NCI-H187 treated with DMSO at 0.1 percent for 48 hours (cell line): ENCODE measurements around the gene SLC41A3.
"Not testable (repeated sequence)": the region's sequence is repeated elsewhere in the genome, so short reads cannot be mapped to it uniquely, and the experiment has no call there.

Experiments
- DNase-seq: peaks from one replicate; lab custom pipeline; 2025; lab: John Stamatoyannopoulos, UW

SLC41A3 gene

DNA sequence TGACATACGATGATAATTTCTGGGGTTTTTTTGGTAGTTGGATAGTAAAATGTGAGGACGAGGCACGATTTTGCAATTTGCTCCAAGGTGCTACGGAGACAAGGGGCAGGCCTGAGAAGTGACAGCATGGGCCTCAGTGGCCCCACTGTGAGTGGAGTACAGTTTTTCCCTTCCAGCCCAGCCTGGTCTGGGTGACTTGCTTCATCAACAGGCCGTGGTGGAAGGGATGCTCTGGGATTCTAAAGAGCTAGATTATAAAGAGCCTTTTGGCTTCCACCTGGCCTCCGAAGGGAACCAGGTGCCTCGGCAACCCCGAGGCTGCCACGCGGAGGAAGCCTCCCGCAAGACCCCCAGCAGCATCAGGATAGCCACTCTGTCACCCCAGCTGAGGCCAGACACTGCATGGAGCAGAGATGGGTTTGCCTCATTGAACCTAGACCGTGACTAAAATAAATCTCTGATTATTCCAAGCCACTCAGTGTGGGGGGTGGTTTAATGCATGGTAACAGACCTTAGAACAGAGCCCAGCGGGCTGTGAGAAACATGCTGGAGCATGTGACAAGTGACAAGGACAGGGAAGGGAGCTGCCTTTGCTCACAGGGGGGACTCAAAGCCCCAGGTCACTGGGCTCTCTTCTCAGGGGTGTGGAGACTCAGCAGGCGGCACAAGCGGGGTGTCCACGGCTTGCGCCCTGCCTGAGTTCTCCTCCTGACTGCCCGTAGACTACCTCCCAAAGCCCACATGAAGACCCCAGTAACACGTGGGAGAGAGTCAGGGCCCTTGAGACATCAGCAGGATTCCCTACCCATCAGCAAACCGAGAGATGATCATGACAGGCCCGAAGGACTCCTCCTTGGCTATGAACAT, 22.6 kb upstream of the SLC41A3 start:
- DNase-seq, result no peak

DNA sequence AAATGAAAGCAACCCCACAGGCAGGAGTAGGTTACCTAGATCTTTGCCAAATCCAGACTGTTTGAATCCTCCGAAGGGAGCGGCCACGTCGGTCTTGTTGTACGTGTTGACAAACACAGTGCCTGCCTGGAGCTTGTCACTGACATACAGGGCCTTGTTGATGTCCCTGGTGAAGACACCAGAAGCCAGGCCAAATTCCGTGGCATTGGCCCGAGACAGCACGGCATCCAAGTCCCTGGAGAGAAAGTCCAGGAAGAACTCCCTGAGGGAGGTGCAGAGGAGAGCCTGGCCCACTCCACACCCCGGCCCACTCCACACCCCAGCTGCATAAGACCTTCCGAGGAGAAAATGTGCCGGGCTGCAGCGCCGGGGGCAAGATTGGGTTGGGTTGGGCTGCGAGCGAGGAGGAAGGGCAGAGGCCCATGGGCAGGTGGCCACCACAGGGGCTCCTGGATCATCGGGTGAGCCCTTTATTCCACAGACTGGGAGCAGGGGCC, 21.8 kb upstream of the SLC41A3 start:
- DNase-seq, result no peak

DNA sequence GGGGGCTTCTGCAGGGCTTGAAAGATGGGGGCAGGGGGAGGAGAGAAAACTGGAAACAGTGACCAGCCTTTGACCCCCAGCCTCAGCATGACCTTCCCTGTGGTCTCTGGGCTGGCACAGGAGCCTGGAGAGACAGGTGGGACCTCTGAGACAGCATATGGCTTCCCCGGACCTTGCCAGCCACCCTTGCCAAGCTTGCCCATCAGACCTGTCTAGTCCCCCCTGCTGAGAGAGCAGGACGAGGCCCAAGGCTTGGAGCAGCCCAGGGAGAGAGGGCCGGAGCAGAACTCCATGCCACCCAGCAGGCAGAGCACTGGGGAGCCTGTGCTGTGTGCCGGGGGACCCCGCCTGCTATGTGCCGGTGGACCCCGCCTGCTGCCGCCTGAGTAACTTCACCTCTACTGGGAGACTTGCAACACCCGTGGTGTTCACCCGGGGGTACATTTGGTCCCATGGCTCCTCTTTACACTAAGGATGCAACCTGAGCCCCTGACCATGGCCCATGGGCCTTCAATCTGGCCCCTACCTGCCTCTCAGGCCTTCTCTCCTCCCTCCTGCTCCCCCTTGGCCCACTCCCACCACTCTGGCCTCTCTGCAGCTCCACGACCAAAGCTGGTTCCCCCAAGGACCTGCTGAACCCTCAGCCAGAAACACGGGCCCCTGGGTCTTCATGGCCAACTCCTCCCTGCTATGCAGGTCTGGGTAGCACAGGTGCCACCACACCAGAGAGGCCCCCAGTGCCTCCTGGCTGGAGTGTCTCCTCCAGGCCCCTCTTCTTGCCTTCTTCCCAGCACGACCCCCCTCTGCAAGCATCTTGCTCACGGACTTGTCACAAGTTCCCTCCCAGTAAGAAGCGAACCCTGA, 21.1 kb upstream of the SLC41A3 start:
- DNase-seq, result no peak

- no peak for DNase-seq
Measured at GRCh38 chr3:126104028-126104635, 20.2 kb upstream of the SLC41A3 start.

DNA sequence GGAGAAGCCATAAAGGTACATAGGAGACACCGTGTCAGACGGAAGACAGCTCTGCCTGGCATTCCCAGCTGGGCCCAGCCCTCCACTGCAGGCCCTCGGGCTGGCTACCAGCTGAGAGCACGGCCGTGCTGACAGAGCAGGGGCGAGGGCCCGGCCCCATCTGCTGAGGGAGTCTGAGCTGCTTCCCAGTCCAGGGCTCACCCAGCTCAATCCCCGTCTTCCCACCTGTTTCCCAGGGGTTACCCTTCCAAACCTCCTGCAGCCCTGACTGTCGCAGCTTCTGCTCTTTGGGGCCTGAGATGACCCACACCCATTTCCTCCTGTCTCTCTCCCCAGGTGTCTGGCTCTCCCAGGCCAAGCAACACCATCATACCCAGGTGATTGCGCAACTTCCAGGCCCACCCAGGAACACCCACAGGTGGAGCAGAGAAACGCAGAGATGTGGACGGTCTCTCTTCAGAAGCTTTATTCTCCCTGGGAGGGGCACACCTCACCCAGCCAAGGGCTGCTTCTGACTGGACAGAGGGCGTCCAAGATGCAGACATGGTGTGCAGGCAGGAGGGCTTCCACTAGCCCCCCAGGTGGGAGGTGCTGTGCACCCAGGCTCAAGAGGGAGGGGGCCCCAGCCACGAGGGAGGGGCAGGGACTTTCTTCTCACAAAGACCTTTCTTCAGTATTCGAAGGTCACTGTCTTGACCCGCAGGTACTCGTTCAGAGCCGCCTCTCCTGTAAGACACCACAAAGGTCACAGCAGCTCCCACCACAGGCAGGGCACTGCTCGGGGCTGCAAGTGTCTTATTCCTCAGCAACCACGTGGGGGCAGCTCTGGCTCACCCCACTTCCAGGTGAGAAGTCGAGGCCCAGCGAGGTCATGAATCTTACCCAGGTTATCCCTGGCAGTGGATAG, 19.4 kb upstream of the SLC41A3 start:
- no peak for DNase-seq

DNA sequence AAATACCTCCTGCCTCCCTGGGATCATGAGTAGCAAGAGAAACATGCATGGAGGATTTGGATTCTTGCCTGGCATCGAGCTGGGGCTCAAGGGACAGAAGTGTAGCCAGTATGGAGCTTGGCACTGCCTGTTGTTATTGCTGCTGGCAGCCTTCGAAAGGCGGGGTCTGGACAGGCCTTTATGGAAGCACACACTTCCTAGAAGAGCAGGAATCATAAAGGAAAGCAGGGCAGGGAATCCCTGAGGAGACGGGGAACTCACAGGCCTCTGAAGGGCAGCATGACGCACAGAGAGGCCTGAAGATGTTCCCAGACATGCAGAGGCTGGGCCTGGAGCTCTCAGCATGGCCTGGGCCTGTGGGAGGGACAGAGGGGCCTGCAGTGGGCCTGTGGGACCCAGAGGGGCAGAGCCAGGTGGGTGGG, 18.6 kb upstream of the SLC41A3 start:
- DNase-seq, result no peak

DNA sequence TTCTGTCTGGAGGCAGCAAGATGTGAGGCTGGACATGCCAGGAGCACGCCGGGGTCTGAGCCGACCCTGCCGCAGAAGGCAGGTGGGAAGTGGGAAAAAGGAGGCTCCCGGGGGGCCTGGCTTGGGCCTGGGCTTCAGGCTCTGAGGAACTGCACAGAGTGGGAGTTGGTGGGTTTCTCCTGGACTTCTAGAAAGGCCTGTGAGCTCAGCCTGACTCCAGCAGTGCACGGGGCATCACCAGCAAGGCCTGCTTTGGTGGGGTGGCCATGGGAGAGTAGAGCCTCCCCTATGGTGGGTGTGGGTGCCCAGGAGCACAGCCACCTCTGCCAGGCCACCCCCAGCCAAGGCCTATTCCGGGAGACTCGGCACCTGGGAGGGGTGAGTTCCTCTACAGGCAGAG, 18.1 kb upstream of the SLC41A3 start:
- DNase-seq, result no peak

DNA sequence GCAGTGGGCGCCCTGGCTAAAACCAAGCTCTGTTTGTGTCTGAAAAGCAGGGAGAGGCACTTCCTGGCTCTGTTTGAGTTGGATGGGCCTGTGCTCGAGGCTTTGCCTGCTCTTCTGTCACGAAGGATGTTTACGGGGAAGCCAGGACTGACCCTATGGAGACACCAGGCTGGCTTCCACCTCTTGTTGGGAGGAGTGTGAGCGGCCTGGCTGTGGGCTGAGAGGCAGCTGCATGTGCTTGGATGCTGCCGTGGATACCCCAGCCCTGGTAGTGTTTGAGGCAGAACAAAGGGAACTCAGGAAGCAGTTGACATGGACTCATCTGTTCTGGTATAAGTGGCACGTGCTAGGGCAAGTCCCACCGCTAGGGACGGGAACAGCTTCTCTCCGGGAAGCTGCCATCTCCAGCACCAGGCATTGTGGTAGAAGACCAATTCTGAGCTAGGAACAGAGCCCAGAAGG, 17.6 kb upstream of the SLC41A3 start:
- no peak for DNase-seq

DNA sequence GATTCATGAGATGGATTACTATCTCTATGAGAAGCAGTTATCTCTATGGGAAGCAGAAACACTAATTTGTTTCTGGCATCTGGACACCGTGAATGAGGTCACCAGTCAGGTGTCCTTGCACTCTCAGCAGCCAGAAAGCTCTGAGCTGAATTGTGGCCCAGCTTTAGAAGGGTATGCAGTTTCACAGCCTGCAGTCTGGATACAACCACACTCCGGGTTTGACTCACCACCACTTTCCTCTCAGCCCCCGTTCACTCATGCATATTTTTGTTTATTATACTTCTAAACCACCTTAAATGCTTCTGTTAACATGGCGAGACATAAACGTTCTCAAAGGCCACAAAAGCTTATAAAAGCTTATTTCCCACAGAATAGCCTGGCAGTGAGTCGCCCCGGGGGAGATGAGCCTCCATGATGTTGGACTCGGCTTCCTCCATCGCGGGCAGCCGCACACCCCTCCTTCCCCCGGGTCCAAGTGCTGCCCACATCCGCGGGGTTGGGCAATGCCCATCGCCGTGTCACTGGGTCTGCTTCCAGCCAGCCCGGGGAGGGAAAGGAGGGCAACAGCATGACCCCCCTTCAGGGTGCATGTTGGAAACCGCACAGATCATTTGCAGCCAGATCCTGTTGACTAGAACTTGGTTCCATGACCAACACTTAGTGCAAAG, 16.8 kb upstream of the SLC41A3 start:
- DNase-seq, result no peak

GRCh38 chr3:126100269-126100633, 16.3 kb upstream of the SLC41A3 start:
- no peak for DNase-seq

- DNase-seq, result no peak
Measured at GRCh38 chr3:126098391-126098858, 14.5 kb upstream of the SLC41A3 start.

- no peak for DNase-seq
Measured at GRCh38 chr3:126097801-126098200, 13.9 kb upstream of the SLC41A3 start.

DNA sequence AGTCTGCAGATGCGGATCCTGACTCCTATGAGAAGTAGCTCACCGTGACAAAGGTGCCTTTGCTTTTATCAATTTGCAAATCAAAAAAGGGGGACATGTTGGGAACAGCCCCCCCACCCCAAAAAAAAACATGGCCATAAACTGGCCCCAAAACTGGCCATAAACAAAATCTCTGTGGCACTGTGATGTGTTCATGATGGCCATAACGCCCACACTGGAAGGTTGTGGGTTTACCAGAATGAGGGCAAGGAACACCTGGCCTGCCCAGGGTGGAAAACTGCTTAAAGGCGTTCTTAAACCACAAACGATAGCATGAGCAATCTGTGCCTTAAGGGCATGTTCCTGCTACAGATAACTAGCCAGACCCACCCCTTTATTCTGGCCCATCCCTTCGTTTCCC, 12.3 kb upstream of the SLC41A3 start:
- not testable (repeated sequence) for DNase-seq

- not testable (repeated sequence) for DNase-seq
Measured at GRCh38 chr3:126092128-126092527, 8.2 kb upstream of the SLC41A3 start.

DNA sequence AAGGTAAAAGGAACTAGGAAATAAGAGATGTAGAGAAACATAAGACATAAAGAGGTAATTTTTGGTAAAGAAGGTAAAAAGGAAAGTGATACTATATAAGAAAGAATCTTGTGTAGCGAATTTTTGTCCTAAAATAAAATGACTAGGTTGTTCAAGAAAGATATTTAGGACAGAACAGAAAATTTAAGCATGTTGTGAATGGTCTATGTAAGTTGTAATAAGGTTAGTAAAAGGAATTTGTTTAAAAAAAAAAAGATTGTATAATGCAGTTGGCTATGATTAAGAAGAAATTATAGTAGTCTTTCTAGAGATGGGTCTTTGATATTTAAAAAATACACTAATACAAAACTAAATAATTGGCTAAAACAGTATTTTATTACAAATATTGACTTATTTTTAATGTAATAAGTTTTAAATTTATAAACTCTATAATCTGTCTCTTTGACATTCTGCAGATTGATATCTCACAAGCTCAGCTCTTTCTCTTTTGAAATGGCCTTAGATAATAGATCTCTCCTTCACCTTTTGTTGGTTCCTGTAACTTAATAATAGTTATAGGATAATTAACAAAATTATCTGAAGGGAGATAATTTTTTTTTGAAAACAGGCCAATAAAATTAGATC, 3.7 kb upstream of the SLC41A3 start:
- no peak for DNase-seq

DNA sequence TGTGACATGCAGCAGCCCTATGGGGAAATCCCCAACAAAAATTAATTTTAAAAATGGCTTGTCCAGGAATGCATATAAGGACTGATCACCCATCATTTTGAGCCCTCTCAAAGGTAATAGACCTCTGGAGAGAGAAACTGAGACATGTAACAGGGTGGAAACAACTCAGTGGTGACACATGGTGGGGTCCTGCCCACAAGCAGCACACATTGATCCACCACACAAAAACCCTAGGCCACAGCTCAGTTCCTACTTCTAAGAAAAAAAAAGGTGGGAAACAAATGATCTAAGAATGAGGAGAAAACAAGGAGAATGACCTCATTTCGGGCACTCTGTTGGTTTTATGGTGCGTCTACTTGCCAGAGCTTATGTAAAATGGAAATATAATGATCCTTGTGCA, 1.9 kb upstream of the SLC41A3 start:
- DNase-seq, result no peak

DNA sequence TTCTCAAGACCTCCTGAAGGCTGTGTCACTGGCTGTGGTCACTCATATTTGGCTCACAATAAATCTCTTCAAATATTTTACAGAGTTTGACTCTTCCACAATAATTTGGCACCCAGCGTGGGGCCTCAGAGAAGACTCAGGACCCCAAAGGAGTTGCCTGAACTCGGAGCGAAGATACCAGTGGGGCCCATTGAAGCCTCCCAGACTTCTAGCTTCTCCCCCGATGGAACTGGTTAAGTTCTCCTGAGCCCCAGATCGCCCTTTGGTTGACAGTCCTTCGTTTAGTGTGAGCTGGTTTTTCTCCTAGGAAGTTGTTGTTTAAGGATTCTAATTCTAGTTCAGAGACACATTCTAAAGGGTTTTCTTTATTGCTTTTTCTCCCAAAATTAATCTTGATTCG, 1.4 kb upstream of the SLC41A3 start:
- no peak for DNase-seq

DNA sequence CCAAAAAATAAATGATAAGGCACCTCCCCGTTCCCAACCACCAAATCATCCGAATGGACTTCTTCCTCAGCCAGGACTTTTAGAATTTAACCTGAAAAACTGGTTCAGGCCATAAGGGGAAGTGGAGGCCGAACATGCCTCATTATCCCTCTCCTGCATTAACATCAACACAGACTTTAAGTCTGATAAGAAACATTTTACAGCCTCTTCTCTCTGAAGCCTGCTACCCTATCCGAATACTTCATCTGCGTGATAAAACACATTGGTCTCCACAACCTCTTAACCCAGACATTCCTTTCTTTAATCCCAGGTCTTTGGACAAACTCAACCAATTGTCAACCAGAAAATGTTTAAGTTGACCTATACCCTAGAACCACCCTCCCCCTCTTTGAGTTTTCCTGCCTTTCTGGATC, 850 bp upstream of the SLC41A3 start:
- DNase-seq, result no peak

- no peak for DNase-seq
Measured at GRCh38 chr3:126083511-126083912, 412 bp downstream of the SLC41A3 start.

- DNase-seq, result no peak
Measured at GRCh38 chr3:126083138-126083445, 832 bp downstream of the SLC41A3 start.
